ENCODE data around the gene IQGAP2. TPM values are rescaled to one million over a fixed set of nuclear protein-coding genes. Genes with fewer than 3 reads are reported as not detected.

IQGAP2 gene, protein sequence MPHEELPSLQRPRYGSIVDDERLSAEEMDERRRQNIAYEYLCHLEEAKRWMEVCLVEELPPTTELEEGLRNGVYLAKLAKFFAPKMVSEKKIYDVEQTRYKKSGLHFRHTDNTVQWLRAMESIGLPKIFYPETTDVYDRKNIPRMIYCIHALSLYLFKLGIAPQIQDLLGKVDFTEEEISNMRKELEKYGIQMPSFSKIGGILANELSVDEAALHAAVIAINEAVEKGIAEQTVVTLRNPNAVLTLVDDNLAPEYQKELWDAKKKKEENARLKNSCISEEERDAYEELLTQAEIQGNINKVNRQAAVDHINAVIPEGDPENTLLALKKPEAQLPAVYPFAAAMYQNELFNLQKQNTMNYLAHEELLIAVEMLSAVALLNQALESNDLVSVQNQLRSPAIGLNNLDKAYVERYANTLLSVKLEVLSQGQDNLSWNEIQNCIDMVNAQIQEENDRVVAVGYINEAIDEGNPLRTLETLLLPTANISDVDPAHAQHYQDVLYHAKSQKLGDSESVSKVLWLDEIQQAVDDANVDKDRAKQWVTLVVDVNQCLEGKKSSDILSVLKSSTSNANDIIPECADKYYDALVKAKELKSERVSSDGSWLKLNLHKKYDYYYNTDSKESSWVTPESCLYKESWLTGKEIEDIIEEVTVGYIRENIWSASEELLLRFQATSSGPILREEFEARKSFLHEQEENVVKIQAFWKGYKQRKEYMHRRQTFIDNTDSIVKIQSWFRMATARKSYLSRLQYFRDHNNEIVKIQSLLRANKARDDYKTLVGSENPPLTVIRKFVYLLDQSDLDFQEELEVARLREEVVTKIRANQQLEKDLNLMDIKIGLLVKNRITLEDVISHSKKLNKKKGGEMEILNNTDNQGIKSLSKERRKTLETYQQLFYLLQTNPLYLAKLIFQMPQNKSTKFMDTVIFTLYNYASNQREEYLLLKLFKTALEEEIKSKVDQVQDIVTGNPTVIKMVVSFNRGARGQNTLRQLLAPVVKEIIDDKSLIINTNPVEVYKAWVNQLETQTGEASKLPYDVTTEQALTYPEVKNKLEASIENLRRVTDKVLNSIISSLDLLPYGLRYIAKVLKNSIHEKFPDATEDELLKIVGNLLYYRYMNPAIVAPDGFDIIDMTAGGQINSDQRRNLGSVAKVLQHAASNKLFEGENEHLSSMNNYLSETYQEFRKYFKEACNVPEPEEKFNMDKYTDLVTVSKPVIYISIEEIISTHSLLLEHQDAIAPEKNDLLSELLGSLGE (N-terminal part only)
- total RNA-seq = 40.5 TPM

DNA sequence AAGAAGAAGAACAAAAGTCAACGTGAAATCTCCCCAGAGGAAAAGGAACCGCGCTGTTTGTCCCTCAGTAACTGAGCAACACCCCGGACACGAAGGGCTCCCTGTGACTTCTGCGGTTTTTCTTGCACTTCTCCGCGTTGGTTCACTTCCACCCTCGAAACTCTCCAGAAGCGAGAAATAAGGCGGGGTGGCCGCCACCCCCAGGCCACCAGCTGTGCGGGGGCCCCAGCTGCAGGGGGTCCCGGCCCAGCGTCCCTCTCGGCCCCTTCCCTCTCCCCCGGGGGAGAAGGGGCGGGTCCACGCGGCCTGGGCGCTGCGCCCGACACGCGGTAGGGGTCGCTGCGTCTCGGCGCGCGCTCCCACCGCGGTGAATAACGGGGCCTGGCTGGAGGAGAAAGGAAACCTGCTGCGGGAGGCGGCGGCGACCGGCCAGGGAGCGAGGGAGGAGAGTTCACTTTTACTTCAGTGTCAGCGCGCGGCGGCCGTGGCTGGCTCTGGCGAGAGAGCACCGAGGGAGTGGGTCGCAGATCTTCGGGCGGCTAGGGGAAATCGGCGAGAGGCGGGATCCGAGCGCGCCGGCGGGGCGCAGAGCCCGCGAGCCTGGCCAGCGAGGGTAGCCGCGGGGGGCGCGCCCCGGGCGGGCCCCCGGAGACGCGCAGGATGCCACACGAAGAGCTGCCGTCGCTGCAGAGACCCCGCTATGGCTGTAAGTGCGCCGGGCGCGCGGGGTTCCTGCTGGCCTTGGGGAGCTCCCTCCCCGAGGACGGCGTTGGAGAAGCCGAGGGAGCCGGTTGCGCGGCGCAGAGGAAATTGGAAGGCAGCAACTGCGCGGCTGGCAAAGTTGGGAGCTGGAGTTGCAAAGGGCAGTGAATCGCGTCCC lies at the start of gene IQGAP2:
Gene IQGAP2, plus strand, starts transcription at position 400 of the 880 bp plus-strand sequence. Its CDS starts 261 bp downstream, at position 661.

DNA sequence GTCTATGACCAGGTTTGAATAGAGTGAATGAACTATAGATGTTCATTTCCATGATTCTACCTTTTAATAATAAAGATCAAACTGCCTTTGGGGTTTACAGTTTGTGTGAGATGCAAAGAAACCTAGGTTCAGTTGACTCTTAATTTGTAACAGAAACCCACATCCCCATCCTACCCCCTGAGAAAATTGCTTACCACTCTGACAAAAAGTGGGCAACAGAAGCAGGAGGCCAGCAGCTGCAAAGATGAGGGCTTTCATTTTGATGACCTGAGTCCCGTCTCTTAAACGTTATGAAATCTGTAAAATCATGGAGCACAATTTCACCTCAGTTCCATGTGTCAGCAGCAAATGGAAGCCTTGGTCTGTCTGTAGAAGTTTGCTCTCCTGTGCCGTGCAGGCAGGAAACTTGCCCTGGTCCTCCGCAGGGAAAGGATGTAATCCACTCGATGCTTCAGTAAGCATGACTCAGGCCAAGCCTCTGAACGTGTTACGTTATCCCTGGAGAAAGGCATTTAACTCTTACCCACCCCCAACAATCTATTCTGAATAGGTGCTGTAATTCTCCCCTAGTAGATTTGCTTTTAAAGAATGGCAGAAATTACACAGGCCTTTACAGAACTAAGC lies 220.0 kb downstream of the IQGAP2 start, which contains the start of gene F2RL2:
Gene F2RL2, minus strand, starts transcription at position 431 of the 624 bp plus-strand sequence. Its CDS starts 173 bp downstream, at position 258.

DNA sequence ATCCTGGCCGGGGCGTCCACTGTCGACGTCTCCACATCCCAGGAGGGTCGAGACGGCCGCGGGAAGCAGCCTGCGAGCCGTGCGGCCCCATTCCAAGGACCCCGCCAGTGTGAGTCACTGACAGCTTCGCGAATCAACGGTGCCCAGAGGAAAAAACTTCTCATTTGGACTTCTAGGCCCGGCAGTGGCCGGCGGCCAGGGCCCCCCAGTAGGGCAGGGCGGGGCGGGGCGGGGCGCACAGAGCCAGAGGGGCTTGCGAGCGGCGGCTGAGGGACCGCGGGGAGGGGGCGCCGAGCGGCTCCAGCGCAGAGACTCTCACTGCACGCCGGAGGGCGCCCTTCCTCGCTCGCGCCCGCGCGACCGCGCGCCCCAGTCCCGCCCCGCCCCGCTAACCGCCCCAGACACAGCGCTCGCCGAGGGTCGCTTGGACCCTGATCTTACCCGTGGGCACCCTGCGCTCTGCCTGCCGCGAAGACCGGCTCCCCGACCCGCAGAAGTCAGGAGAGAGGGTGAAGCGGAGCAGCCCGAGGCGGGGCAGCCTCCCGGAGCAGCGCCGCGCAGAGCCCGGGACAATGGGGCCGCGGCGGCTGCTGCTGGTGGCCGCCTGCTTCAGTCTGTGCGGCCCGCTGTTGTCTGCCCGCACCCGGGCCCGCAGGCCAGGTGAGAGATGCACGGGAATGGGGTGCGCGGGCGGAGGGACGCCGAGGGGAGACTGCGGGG lies 312.8 kb downstream of the IQGAP2 start, which contains the start of gene F2R:
Gene F2R, plus strand, starts transcription at position 391 of the 720 bp plus-strand sequence. Its CDS starts 182 bp downstream, at position 573.

Small RNA genes within 50 kb of the gene (small RNA-seq; reads per million reads assigned to genes)
- gene RF02154 (ENCODE audit: low replicate concordance) = not detected
- gene RF02155 (ENCODE audit: low replicate concordance) = not detected

Other genes with a start within 250 kb of the IQGAP2 start
- 1.1 TPM for gene F2RL2, start 220.1 kb downstream of the IQGAP2 start, total RNA-seq

Data from metanephros (tissue), 2 donors.